GM13976 (cell line): ENCODE results near the gene MNAT1.
"Not testable (repeated sequence)": the region's sequence is repeated elsewhere in the genome, so short reads cannot be mapped to it uniquely, and the experiment has no call there.

Experiments
- DNase-seq: peaks from one replicate; pipeline ENCODE4 v3.0.0; 2012; ENCODE audit warnings: low spot score
- in situ Hi-C: fragments of 300-500 bp; cut with MboI; formaldehyde crosslinking; loops from one replicate; pipeline ENCODE4 v1.12.0; 2022; ENCODE audit warnings: low sequenced_read_pairs, mixed read lengths, inconsistent platforms; ENCODE audit not compliant: unreplicated experiment
- TF ChIP-seq, protein P1 (sequence below): IDR thresholded peaks from 2 replicates; pipeline ENCODE4 v1.5.1; 2012; ENCODE audit warnings: borderline replicate concordance, mild to moderate bottlenecking; ENCODE audit not compliant: insufficient read depth; ENCODE audit errors: extremely low read depth, missing control alignments, control extremely low read depth

The MNAT1 gene

DNA sequence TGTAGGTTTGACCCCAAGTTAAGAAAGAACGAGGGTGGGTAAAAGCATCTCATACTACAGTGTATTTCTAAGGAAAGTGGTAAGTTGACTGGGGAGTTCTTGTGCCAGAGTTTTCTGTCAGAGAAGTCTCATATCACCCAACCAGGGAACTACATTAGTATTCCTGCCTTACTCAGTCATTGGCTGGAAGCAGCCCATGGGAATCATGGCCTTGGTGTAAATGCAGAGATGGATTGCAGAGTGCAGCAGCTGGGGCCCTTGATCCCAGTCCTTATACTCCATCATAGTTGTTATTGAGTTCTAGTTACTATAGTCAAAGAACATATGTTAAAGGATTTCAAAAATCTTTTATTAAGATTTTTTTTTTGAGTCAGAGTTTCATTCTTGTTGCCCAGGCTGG, 105.8 kb downstream of the MNAT1 start:
- no peak for DNase-seq
- TF ChIP-seq, protein P1, sequence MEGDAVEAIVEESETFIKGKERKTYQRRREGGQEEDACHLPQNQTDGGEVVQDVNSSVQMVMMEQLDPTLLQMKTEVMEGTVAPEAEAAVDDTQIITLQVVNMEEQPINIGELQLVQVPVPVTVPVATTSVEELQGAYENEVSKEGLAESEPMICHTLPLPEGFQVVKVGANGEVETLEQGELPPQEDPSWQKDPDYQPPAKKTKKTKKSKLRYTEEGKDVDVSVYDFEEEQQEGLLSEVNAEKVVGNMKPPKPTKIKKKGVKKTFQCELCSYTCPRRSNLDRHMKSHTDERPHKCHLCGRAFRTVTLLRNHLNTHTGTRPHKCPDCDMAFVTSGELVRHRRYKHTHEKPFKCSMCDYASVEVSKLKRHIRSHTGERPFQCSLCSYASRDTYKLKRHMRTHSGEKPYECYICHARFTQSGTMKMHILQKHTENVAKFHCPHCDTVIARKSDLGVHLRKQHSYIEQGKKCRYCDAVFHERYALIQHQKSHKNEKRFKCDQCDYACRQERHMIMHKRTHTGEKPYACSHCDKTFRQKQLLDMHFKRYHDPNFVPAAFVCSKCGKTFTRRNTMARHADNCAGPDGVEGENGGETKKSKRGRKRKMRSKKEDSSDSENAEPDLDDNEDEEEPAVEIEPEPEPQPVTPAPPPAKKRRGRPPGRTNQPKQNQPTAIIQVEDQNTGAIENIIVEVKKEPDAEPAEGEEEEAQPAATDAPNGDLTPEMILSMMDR: no peak
- in situ Hi-C loops: no loop called here

DNA sequence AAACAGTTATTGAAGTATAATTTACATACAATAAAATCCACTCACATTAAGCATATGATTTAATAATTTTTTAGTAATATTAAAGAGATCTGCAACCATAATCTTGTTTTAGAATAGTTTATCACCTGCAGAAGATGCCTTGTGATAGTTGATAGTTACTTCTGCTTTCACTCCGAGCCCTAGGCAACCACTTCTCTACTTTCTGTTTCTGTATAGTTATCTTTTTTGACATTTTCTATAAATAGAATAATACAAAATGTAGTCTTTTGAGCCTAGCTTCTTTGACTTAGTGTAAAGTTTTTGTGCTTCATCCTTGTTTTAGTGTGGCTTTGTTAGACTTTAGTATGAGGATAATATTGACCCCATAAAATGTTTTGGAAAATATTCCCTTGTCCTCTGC, 111.0 kb downstream of the MNAT1 start:
- peak; percentile 47 for DNase-seq
- TF ChIP-seq, protein P1: no peak
- in situ Hi-C loops: no loop called here

DNA sequence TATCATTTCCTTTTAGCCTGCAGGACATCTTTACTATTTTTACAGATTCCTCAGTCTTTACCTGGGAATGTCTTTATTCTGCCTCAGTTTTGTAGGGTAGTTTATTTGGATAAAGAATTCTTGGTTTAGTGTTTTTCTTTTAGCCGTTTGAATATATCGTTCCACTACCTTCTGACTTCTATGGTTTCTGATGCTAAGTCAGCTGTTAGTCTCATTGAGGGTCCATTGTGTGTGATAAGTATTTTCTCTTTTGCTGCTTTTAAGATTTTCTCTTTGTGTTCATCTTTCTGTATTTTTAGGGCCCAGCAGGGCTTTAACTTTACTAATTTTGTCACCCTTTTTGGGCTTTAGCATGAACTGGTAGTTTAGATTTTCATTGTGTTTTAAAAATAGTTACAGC, 113.5 kb downstream of the MNAT1 start:
- no peak for DNase-seq
- TF ChIP-seq, protein P1: no peak
- in situ Hi-C loops: no loop called here

DNA sequence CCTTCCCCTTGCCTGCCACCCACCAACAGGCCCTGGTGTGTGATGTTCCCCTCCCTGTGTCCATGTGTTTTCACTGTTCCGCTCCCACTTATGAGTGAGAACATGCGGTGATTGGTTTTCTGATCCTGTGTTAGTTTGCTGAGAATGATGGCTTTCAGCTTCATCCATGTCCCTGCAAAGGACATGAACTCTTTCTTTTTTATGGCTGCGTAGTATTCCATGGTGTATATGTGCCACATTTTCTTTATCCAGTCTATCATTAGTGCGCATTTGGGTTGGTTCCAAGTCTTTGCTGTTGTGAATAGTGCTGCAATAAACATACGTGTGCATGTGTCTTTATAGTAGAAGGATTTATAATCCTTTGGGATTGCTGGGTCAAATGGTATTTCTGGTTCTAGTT, 117.1 kb downstream of the MNAT1 start:
- DNase-seq, in situ Hi-C loops: not testable (repeated sequence)

DNA sequence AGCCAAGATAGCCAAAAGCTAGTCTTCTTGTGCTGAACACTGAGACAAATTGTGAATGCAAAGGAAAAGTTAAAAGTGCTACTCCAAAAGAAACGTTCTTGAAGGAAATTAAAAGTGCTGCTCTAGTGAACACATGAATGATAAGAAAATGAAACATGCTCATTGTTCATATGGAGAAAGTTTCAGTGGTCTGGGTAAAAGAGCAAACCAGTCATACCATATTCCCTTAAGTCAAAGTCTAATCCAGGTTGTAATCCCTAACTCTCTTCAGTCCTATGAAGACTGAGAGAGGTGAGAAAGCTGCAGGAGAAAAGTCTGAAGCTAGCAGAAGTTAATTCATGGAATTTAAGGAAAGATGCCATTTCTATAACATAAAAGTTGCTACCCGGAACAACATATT, 121.5 kb downstream of the MNAT1 start:
- TF ChIP-seq, protein P1: no peak
- in situ Hi-C loops: no loop called here
- no peak for DNase-seq

DNA sequence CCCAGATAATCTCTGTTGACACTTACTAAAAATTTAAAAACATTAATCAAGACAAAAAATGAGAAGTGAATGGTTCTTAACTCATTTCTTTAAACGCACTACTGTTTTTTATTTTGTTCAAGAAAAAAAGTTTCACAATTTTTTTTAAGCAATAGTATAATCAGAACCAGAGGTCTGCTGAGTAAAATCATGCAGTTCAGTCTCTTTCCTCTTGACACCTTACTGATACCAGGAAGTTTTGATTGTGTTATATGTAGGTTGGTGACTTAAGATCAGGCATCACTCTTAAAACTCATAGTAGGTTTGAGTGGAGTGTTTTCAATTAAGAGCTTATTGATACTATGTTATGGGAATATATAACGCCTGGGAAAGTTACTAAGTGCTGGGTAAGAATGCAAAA, 125.0 kb downstream of the MNAT1 start:
- TF ChIP-seq, protein P1: no peak
- DNase-seq: no peak
- in situ Hi-C loops: no loop called here

DNA sequence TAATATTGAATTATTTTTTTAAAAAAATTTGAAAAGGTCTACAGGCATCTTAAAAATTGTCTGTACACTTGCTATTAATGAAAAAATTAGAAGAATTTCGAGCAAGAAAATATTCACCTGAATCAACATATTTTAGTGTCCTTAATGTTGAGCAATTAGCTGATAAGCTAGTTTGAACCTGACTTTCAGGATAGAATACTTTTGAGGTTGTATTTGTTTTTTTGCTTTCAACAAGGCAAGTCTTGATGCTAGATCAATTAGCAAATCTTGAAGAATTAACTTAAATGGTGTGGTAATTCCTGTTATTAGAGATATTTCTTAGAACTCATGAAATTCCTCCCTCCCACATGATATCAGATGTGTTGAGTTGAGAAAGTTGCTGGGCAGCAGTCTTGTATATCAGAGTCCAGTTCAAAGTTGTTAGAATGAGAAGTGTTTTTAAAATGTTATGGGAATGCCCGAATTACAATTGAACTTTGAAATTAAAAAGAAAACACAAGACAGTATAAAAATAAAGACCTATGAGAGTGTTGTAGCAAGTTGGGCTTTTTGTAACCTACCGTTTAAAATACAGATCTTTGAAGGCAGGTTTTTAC, 127.1 kb downstream of the MNAT1 start:
- DNase-seq: no peak
- TF ChIP-seq, protein P1: no peak
- in situ Hi-C loops: no loop called here
